ENCODE data around the gene DYNLL1. TPM values are rescaled to one million over a fixed set of nuclear protein-coding genes. Genes with fewer than 3 reads are reported as not detected.
"Not testable (repeated sequence)": the region's sequence is repeated elsewhere in the genome, so short reads cannot be mapped to it uniquely, and the experiment has no call there.

DYNLL1 gene
- total RNA-seq, 4 donors from 2014 or later, result 310 to 529 (median 388) TPM

DNA sequence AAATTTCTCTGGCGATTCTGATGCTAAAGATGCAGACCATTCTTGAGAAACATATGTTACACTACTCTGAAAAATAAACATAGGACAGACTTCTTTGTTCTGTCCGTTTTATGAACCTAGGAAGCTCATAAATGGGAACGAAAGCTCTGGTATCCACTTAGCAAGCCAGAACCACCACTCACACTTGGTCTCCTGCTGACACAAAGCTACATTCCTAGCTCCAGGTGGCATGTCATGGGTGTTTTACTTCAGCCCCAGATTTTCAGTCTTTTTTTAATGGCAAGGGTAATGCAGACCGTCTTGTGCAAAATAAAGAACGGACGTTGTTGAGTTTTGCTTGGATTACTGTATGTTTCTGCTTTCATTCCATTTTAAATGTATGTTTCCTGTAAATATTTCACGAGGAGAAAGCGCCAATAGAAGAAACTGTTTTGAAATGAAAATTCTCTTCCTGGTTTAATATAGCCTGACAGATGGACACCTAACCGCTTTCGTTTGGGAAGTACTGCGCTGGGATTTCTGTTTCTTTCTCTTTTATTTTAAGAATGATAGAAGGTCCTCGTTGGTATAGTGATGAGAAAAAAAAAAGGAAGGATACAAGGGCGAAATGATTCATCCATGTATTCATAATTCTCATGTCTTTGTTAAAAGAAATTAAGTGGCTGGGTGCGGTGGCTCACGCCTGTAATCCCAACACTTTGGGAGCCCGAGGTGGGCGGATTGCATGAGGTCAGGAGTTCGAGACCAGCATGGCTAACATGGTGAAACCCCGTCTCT lies 33.9 kb downstream of the DYNLL1 start:
- intact Hi-C loops (cut with DNase I; ENCODE audit: low total_unique reads), result no loop called here
- no peak for DNase-seq (ENCODE audit: low spot score in 2 of 2)
- 14% methylated on average over 19 of the region's 19 CpGs for WGBS, 2 donors
- TF ChIP-seq POLR2A (IDR thresholded peaks at IDR 0.05), result no peak
- TF ChIP-seq, protein P1, sequence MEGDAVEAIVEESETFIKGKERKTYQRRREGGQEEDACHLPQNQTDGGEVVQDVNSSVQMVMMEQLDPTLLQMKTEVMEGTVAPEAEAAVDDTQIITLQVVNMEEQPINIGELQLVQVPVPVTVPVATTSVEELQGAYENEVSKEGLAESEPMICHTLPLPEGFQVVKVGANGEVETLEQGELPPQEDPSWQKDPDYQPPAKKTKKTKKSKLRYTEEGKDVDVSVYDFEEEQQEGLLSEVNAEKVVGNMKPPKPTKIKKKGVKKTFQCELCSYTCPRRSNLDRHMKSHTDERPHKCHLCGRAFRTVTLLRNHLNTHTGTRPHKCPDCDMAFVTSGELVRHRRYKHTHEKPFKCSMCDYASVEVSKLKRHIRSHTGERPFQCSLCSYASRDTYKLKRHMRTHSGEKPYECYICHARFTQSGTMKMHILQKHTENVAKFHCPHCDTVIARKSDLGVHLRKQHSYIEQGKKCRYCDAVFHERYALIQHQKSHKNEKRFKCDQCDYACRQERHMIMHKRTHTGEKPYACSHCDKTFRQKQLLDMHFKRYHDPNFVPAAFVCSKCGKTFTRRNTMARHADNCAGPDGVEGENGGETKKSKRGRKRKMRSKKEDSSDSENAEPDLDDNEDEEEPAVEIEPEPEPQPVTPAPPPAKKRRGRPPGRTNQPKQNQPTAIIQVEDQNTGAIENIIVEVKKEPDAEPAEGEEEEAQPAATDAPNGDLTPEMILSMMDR (IDR thresholded peaks at IDR 0.05), result no peak
- H3K4me3 ChIP-seq (ENCODE audit: low read depth, poor library complexity, severe bottlenecking), result no peak overlapping the region

DNA sequence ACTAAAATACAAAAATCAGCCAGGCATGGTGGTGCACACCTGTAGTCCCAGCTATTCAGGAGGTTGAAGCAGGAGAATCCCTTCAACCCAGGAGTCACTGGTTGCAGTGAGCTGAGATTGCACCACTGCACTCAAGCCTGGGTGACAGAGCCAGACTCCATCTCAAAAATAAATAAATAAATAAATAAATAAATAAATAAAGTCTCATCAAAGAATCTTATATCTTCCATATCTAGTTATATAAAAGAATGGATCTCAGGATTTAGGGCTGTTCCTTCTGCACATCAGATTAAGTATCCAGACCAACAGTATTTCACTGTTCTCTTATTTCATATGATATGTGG lies 34.5 kb downstream of the DYNLL1 start:
- DNase-seq (ENCODE audit: low spot score in 2 of 2); intact Hi-C loops (cut with DNase I; ENCODE audit: low total_unique reads); H3K4me3 ChIP-seq (ENCODE audit: low read depth, poor library complexity, severe bottlenecking): not testable (repeated sequence)

DNA sequence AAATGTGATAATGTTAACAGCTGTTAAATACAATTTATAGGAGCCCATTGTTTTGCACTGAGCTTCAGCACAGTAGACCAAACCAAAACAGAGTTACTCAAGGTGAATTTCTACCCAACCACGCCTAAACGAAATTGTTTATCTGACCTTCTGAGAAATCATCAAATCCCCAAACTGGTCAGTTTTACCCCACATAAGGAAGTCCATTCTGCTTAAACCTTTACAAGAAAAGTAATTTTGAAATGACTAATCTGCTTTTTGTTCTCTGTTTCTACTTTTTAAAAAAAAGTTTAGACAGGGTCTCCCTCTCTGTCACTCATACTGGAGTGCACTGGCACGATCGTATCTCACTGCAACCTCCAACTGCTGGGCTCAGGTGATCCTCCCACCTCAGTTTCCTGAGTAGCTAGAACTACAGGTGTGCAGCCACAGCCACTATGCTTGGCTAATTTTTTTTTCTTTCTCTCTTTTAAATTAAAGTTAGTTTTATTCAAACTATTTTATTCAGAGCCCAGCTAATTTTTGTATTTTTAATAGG lies 36.9 kb downstream of the DYNLL1 start:
- no peak for DNase-seq (ENCODE audit: low spot score in 2 of 2)
- intact Hi-C loops (cut with DNase I; ENCODE audit: low total_unique reads), result no loop called here
- H3K4me3 ChIP-seq (ENCODE audit: low read depth, poor library complexity, severe bottlenecking), result no peak overlapping the region
- 72 to 85% methylated on average over 4 of the region's 4 CpGs for WGBS, 2 donors
- no peak for TF ChIP-seq POLR2A (IDR thresholded peaks at IDR 0.05)
- TF ChIP-seq, protein P1 (IDR thresholded peaks at IDR 0.05), result no peak

DNA sequence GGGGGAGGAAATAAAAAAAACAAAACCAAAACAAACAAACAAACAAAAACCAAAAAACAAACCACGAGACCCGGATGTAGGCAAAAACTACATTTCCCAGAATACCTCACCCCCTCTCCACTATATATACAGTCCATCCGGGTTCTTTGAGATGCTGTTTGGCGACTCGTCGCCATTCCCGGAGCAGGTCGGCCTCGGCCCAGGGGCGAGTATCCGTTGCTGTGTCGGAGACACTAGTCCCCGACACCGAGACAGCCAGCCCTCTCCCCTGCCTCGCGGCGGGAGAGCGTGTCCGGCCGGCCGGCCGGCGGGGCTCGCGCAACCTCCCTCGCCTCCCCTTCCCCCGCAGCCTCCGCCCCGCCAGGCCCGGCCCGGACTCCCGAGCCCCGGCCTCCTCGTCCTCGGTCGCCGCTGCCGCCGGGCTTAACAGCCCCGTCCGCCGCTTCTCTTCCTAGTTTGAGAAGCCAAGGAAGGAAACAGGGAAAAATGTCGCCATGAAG lies 38.3 kb downstream of the DYNLL1 start, which contains the start of gene RNF10:
Gene RNF10 (plus strand): TSS at position 154 of the 500 bp plus-strand sequence. CDS start 456 bp downstream, outside the sequence.
- H3K4me3 ChIP-seq (ENCODE audit: low read depth, poor library complexity, severe bottlenecking), result peak within 1 kb of the TSS; percentile 99
- TF ChIP-seq POLR2A (IDR thresholded peaks at IDR 0.05), result peak in 1 of 2 donors; percentile 85
- TF ChIP-seq, protein P1 (IDR thresholded peaks at IDR 0.05), result no peak
- intact Hi-C loops (cut with DNase I; ENCODE audit: low total_unique reads), result no loop called here
- 0 to 2% methylated on average over 32 to 38 of the region's 43 CpGs for WGBS, 2 donors
- DNase-seq (ENCODE audit: low spot score in 2 of 2), result peak; percentile 78 to 94

DNA sequence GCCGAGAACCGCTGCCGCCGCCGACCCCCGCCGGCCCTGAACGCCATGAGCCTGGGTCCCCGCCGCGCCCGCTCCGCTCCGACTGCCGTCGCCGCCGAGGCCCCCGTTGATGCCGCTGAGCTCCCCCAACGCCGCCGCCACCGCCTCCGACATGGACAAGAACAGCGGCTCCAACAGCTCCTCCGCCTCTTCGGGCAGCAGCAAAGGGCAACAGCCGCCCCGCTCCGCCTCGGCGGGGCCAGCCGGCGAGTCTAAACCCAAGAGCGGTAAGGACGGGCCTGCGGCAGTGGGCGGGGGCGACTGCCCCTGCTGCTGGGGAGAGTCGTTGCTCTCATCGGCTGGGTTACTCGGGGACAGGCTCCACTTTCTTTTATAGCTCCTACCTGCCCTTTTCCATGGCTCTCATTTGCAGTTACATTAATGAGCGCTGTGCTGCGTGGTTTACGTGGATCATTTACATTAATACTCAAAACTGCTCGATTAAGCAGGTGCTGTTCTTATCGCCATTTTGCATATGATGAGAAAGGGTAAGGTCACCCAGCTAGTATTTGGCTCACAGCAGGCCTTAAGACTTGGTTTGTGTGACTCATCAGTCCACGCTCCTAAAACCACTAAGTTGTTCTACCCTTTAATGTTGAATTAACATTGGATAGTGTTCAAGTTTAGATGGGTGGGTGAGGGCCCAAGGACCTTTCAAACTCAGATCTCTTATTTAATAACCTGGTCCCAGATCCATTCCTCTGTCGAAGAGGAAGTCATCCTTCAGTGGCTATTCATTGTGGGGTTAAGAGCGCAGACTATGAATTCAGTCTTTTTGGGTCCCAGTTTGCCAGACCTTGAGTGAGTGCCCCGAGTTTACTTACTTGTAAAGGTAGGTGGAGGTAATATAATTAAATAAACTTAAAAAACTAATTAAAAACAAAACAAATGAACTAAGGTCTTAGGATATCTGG lies 39.1 kb downstream of the DYNLL1 start:
- WGBS, 2 donors, result 3 to 4% methylated on average over 23 to 35 of the region's 52 CpGs
- H3K4me3 ChIP-seq (ENCODE audit: low read depth, poor library complexity, severe bottlenecking), result peak overlapping the region; percentile 99
- intact Hi-C loops (cut with DNase I; ENCODE audit: low total_unique reads), result loop anchor here (5.0 kb wide), 1 partner anchor 88 kb away; the partner anchor contains the start of genes GATC and TRIAP1
- DNase-seq (ENCODE audit: low spot score in 2 of 2), result peak in 1 of 2 donors; percentile 90
- TF ChIP-seq POLR2A (IDR thresholded peaks at IDR 0.05), result no peak
- TF ChIP-seq, protein P1 (IDR thresholded peaks at IDR 0.05), result no peak
